Measurements from ENCODE around the gene FBXW9. TPM values are rescaled to one million over a fixed set of nuclear protein-coding genes. Genes with fewer than 3 reads are reported as not detected.

The FBXW9 gene
- total and polyA plus RNA-seq, 2 experiments from 2014 or later, result 6.6 to 19.4 TPM

DNA sequence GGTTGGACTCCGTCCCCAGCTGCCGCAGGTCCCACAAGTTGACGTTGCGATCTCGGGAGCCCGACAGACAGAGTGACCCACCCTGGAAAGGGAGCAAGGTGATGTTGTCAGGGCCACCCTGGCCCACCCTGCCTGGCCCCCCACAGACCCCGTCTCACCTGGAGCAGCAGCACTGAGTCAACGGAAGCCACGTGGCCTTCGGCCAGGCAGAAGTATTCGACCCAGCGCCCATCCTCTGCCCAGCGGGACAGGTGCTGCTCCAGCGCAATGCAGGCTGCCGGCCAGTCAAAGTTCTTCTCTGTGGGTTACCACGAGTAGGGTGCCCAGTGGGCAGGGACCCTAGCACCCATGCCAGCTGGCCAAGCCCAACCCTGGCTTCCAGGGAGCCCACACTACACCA, 1.8 kb downstream of the FBXW9 start (continued):
- TF ChIP-seq JUNB (IDR thresholded peaks at IDR 0.05; ENCODE audit: unreplicated experiment), result no peak
- no peak for TF ChIP-seq EZH2phosphoT487 (IDR thresholded peaks at IDR 0.05; ENCODE audit: unreplicated experiment)
- no peak for TF ChIP-seq ZNF114 (CRISPR knock-in tag; IDR thresholded peaks at IDR 0.05)
- TF ChIP-seq STAT1 (IDR thresholded peaks at IDR 0.05; ENCODE audit: unreplicated experiment), result no peak
- TF ChIP-seq REST (IDR thresholded peaks at IDR 0.05; ENCODE audit: unreplicated experiment), result no peak
- TF ChIP-seq ZNF331 (CRISPR knock-in tag; IDR thresholded peaks at IDR 0.05; ENCODE audit: low read depth), result no peak

GRCh38 chr19:12692960-12693359, 3.5 kb downstream of the FBXW9 start:
- no peak overlapping the region for H3K27ac Mint-ChIP-seq
- H3K4me1 Mint-ChIP-seq, result peaks cover 2% of the 10 kb centered on the region; the same call in 2 of the 3 replicates

More at GRCh38 chr19:12692960-12693359, 3.5 kb downstream of the FBXW9 start:
- TF ChIP-seq REST (IDR thresholded peaks at IDR 0.05; ENCODE audit: unreplicated experiment), result no peak
- no peak for TF ChIP-seq ZNF331 (CRISPR knock-in tag; IDR thresholded peaks at IDR 0.05; ENCODE audit: low read depth)
- TF ChIP-seq CTCF (conservative IDR thresholded peaks at IDR 0.05; ENCODE audit: low read depth in 2 of 2), result no peak
- TF ChIP-seq POLR2AphosphoS5 (IDR thresholded peaks at IDR 0.05; ENCODE audit: low read depth), result no peak
- TF ChIP-seq EZH2phosphoT487 (IDR thresholded peaks at IDR 0.05; ENCODE audit: unreplicated experiment), result no peak
- TF ChIP-seq JUNB (IDR thresholded peaks at IDR 0.05; ENCODE audit: unreplicated experiment), result no peak
- no peak for TF ChIP-seq NANOG (IDR thresholded peaks at IDR 0.05; ENCODE audit: borderline replicate concordance)
- no peak for TF ChIP-seq EZH2 (IDR thresholded peaks at IDR 0.05; ENCODE audit: low read depth, unreplicated experiment)
- TF ChIP-seq CREB1 (CRISPR knock-in tag; IDR thresholded peaks at IDR 0.05; ENCODE audit: low read depth), result no peak
- TF ChIP-seq, protein P1, sequence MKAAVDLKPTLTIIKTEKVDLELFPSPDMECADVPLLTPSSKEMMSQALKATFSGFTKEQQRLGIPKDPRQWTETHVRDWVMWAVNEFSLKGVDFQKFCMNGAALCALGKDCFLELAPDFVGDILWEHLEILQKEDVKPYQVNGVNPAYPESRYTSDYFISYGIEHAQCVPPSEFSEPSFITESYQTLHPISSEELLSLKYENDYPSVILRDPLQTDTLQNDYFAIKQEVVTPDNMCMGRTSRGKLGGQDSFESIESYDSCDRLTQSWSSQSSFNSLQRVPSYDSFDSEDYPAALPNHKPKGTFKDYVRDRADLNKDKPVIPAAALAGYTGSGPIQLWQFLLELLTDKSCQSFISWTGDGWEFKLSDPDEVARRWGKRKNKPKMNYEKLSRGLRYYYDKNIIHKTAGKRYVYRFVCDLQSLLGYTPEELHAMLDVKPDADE (IDR thresholded peaks at IDR 0.05), result no peak
- no peak for TF ChIP-seq ZNF114 (CRISPR knock-in tag; IDR thresholded peaks at IDR 0.05)
- no peaks in the 10 kb centered on the region for H3K79me2 ChIP-seq (replicated peaks; ENCODE audit: insufficient read depth)
- DNase-seq (ENCODE audit: low spot score), result no peak
- H3K9me2 ChIP-seq (ENCODE audit: insufficient read depth), result no peaks in the 10 kb centered on the region
- Mint-ChIP-seq H3K9me3 (no peaks in the 10 kb centered on the region; the same call in 2 of the 3 replicates), H3K27me3 (ENCODE audit: insufficient read depth, low read depth, poor library complexity) (peaks cover 17% of the 10 kb centered on the region), H3K4me3 (no peak overlapping the region), H3K36me3 (ENCODE audit: low read depth) (peaks cover 2% of the 10 kb centered on the region; the same call in 2 of the 3 replicates)
- H2AFZ ChIP-seq, result no peak overlapping the region
- no peak for ATAC-seq
- no peaks in the 10 kb centered on the region for H3K36me3 ChIP-seq (ENCODE audit: insufficient read depth)
- no peak overlapping the region for H3K27ac ChIP-seq (ENCODE audit: low read depth)
- H3K4me2 ChIP-seq, result no peak overlapping the region
- H3K27me3 ChIP-seq (ENCODE audit: insufficient read depth), result no peaks in the 10 kb centered on the region
- H4K20me1 ChIP-seq (replicated peaks; ENCODE audit: insufficient read depth), result 0 out of 2 replicates have a peak, but pooled peaks cover under 1% of the 10 kb centered on the region
- H3K4me1 ChIP-seq (ENCODE audit: insufficient read depth), result 0 out of 2 replicates have a peak, but pooled peaks cover 4% of the 10 kb centered on the region
- peaks cover 16% of the 10 kb centered on the region for H3F3A ChIP-seq (replicated peaks; ENCODE audit: low read depth)
- H3K4me3 ChIP-seq, result no peak overlapping the region
